GM21423 (cell line): ENCODE measurements around the gene TRIO.
A peak's percentile ranks its signal among the peaks of the same experiment; 100 is the strongest.

Source experiments
- ATAC-seq: cut with Tn5 transposase; IDR thresholded peaks from one replicate; pipeline ENCODE4 v1.9.1; 2021; ENCODE audit warnings: mild to moderate bottlenecking, moderate library complexity; ENCODE audit not compliant: unreplicated experiment

TRIO gene

DNA sequence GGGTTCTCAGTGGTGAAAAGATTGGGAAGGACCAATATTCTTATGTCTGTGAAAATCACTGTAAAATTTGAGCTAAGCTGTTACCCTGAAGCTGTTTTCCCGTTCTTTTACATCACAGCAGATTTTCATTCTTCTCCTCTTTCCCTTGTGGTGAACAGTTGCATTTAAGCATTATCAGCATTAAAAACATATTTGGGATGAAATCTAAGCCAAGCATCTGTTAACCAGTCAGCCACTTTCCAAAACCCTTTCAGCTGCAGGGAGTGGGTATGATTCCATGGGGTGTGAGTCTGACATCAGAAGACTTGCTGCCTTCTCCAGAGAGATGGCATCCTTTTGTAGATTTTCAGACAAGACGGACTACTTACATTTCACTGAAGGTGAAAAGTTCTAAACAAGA lies 97.2 kb downstream of the TRIO start:
- no peak for ATAC-seq

DNA sequence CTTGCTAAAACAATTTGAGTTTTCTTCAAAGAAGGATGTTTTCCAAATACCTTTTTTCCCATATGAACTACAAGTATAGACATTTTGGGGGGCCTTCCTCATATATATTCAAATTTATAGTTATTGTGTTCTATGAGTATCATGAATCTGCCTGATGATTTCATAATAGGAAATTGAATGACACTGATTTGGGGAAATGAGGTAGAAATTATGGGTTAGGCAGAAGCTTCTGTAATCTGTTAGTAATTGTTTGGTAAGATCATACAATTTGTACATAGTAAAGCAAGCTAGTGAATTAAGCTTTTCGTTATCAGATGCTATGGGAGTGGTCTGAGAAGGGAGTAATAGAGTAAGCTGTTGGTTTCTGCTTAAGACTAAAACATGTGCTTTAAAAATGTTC lies 98.0 kb downstream of the TRIO start:
- no peak for ATAC-seq

DNA sequence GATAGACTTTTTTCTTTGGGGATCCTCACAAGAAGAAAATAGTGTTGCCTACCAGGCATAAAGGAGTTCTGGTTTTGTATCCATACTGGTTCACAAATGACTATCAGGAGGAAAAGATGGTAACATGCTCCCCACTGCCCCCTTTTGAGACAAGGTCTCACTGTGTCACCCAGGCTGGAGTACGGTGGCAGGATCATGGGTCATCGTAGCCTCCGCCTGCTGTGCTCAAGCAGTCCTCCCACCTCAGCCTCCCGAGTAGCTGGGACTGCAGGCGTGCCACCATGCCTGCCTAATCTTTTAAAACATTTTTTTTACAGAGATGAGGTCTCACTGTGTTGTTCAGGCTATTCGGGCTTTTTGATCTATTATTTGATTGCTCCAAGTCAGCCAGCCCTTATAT lies 99.3 kb downstream of the TRIO start:
- no peak for ATAC-seq

DNA sequence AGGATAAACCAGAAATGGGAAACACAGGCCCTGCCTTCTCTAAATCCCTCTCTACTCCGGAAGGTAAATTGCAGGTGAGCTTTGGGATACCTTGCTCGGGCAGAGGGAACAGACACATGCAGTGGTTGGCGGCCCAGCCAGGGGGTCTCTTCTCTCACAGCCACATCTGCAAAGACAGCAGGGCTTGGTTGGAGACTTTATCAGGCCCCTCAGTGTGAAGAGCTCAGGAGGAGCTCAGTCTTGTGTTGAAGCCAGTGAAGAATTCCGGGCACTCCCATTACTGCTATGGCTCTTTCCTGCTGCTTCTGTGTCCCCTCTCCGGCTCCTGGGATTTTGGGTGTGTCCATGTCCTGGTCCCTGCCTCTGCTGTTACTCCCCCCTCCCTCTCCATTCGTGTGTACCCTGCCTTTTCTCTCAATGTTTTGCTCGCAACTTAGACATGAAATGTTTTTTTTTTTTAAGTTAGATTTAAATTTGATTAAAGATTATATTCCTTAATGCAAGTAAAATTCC lies 99.8 kb downstream of the TRIO start:
- ATAC-seq: no peak

DNA sequence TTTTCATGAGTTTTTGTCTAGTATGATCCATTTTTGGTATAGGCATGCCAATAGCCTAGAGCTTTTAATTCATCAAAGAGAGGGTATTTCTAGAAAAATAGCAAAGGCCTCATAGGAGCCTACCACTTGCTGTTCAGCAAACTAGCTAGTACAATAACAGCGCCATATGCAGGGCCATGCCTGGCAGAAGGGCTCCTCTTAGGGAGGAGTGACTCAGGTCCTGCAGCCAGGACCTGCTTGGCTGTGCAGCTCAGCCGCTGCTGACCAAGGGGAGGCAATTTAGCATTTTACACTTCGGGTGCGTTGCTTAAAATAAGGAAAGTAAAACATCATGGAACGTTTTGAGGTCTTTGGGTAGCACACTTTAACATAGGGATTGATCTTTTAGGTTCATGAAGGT lies 100.6 kb downstream of the TRIO start:
- no peak for ATAC-seq

DNA sequence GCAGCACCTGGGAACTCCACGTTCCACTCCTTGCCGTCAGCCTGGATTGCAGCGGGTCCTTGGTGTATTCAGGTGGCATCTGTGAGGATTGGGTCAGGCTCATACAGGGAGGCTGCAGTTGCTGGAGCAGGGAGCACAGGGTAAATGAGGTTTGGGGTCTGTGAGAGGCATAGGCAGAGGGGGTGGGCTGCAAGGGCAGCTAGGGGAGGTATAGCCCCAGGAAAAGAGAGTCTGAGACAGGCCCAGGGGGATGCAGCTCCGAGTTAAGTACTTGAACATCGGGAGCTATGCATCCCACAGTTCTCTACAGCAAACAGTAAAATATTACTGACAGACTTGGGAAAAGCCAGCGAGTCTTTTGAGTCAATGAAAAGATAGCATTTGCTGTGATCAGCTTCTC lies 101.6 kb downstream of the TRIO start:
- ATAC-seq: no peak

DNA sequence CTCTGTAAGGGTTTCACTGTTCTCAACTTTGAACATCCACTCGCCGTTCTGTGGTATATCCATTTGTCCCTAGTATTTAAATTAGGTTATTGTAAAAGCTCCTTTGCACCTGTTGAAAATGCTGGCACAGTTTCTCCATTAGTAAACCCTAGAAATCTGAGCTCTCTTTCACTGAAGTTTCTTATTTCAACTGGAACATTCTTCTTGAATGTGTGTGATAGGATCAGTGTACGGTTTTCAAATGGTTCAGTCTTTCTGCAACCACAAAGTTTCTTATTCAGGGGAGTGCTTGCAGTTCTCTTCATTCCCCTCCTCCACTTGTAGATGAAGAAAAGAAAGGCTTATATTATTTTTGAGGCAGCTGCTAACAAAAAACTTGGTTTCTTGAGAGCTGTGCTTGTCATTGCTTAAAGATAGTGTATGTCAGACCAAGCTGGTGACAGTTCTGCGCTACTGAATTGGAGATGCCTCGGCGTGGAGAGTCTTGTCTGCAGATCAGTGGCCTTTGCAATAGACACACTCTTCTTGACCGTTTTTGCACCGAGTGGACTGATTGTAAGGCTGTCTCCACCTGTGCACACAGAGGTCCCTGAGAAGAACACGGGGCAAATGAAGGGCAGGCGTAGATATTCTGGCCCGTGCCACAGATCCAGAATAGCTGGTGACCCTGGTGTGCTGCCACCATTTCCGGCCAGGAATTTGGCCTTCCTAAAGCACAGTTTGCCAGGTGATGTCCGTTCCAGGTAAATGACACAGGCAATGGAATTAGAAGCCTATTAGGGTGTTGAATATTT lies 102.2 kb downstream of the TRIO start:
- no peak for ATAC-seq

DNA sequence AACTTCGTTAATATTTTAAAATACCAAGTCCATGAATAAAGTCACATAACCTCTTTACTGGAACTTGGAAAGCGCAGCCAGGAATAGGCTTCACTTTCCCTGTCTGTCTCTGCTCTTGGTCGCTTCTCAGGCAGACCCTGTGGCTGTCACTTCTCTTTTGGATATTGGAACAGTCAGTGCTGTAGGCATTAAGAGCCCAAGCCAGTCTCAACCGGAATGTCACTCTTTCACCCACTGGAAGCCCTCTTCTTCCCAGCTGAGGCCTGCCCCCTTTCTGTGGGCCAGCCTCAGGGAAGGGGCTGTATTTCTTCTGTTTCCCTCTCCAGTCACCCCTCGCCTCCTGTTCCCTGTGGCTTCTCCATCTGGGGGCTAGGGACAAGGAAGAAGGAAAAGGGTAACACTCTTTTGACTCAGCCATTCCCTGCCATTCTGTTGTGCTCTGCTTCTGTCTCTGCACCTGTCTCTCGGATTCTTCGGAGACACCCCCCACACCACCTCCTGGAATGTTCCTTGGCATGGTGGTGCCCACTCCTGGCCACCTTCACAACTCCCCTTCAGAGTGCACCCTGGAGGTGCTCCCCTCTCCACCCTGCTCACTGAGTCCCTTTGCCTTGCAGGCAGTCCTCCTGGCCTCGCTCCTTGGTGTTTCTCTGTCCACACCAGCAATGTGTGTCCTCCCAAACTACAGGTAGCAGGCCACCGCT lies 103.4 kb downstream of the TRIO start:
- ATAC-seq: no peak

DNA sequence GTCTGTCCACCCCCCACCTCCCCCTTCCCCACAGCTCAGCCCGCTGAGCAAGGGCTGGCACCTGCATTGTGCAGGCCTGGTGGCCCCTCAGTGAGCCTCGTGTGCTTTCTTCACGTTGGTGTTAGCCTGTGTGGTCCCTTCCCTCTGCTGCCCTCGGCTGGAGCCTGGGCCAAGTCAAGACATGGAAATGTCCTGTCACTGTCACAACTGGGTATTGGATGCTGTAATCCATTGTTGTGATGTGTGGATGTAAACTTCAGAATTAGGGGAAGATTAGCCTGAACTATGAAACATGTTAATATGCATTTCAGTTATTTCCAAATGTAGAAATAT lies 103.9 kb downstream of the TRIO start:
- ATAC-seq: no peak

DNA sequence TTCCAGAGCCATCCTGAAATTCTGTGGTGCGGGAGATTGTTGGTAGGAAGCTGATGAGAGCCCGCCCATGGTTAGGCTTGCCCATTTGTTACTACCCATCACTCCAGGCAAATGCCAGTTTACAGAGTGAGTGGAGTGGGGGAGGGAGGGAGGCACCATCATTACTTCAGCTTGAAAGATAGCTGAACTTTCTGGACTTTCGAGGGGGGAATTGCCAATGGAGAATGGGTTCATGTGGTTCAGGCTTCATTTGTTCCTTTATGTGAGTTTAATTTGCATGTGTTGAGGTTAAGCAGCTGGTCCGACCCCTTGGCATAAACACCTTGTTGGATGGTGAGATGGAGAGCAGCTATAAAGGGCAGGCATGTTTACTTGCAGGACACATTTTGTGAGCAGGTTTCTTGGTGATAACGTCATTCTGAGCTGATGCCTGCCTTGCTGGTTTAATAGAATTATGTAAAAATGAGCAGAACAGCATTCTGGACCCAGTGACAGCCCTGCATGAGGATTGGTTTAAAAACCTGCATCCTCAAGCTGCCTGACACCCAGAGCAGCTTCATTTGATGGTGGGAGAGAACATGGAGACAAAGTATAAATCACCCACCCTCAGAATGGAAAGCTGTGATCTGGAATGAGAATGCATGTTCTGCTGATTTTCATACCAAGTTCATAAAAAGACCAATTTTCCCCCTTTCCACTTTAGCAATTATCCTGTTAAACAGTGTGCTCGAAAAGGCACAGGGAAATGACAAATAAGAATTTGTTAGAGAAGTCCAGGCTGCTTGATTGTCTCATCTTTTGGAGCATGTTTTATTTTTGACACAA lies 106.3 kb downstream of the TRIO start:
- ATAC-seq: no peak

DNA sequence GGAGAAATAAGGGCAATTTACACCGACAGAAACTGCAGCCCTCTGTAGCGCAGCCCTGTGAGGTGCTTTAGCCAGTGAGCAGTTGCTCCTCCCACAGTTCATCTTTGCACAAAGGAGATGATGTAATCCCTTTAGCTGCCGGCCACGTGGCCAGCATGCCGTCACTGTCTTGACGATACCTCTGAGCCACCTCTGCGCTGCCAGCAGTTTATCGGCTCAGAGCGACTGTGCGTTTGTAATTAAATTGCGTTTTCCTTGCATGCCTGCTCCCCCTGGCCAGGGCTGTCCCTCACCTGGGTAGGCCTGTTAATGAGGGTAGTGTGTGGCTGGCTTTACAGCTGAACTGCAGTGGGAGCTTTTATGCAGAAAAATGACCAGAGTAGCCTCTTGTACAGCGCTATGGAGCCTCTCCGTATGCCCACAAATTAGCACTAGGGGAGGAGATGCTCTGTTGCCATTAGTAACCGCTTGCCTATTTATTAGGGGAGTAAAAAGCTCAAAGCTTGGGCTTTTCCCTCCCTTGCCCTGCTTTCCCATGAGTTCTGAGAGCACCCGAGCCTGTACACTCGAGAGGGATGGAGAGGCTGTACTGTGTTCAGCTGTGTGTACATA lies 107.0 kb downstream of the TRIO start:
- ATAC-seq: peak; percentile 13

DNA sequence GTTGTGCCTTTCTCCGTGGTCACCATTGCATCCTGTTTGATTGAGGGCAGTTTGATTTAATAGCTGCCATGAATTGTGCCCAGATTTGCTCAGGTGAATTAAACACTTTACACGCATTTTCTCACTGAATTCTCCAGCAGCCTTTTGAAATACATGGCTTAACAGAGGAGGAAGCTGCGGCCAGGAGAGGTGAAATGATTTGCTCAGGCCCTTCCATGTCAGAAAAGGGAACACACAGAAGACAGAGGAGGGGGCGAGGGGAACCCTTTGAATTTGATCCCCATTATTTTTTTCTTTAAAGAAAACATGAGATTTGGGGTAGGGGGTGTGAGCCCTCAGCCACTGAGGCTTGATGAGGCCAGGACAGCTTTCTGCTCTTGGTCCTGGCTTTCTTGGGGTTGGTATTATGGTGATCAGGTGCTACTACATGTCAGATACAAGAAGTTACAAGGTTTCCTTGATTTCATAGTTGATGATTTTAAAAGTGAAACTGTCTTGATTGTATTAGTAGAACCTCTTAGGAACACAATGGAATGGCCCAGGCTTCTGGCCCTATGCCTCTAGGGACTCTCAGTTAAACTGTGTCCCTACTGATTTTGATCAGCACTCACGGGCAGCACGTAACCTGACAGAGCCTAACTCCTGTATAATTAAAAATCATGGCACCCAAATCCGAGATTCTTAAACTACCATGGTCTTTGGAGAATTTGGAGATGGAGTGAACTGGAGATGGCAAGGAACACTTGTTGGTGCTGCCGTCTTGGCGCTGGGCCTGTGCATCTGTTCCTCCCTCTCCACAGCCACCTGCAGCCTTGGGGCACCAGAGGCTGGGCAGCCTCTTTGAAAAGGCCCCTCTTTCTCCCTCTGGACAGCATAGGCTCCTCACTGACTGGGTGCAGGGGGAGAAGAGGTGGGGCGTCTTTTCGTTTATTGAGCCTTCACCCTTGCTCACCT lies 107.9 kb downstream of the TRIO start:
- ATAC-seq: peak; percentile 24

DNA sequence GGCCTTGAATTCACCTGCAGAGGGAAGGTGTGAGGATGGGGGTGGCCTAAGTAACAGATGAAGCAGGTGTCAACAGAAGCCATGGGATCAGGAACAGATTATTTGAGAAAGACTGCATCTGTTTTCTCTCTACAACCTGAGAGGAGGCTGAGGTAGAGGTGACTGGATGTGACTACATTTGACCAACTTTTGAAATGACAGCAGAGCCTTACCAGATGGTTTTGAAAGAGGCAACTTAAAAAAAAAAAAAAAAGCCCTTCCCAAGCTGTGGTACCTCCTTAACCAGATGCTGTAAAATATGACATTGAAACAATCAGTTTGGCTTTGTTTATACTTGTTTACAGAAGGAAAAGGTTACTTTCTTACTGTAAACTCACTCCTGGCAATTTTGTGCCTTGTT lies 108.6 kb downstream of the TRIO start:
- no peak for ATAC-seq

DNA sequence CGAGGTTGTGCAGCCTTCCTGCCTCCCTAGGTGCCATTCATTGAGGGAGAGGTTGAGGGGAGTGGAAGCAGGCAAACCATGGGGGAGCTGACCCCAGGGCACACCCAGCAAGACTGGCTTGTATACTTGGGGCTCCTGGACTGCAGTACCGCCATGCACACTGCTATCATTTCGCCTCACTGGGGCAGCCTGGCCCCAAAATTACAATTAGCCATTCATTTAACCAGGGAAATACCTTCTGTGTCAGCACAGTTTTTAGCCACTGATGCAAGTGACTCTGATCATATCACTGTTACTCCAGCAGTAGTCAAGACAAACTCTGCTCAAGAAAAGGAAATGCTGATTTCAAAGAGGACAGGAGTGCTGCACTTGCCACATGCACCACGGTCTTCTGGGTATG lies 109.7 kb downstream of the TRIO start:
- ATAC-seq: no peak

DNA sequence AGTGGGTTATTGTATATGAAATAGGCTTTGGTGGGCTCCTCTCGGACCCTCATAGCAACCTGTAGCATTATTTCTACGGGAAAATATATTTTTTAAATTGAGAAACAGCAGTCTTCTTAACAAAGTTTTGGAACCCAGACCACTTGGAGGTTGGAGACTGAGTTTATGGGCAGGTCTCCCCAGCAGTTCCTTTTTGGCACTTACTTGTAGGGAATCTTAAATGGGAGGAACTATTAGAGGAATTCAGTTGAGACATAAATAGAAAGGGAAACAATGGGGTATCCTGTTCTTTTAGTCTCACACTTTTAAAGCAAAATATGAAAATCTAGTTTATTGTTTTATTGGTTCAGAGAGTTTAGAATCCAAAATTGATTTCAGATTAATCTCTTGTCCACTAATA lies 111.5 kb downstream of the TRIO start:
- no peak for ATAC-seq

DNA sequence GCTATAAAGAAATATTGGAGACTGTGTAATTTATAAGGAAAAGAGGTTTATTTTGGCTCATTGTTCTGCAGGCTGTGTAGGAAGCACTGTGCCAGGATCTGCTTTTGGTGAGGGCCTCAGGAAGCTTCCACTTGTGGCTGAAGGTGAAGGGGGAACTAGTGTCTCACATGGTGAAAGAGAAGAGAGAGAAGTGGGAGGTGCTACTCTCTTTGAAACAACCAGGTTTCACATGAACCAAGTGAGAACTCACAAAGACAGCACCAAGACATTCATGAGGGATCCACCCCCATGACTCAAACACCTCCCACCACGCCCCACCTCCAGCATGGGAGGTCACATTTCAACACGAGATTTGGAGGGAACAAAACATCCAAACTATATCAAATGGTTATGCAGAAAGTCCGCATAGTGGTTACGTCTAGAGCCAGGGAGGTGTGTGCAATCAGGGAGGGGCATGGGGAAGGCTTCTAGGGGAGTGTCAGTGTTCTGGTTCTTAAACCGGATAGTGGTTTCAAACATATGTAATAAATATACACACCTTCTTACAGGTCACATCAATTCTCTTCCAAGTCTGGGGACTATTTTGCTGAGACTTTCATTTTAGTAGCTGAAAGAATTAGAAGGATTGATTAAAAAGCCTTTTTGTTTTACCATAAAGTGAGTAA lies 113.0 kb downstream of the TRIO start:
- ATAC-seq: no peak

DNA sequence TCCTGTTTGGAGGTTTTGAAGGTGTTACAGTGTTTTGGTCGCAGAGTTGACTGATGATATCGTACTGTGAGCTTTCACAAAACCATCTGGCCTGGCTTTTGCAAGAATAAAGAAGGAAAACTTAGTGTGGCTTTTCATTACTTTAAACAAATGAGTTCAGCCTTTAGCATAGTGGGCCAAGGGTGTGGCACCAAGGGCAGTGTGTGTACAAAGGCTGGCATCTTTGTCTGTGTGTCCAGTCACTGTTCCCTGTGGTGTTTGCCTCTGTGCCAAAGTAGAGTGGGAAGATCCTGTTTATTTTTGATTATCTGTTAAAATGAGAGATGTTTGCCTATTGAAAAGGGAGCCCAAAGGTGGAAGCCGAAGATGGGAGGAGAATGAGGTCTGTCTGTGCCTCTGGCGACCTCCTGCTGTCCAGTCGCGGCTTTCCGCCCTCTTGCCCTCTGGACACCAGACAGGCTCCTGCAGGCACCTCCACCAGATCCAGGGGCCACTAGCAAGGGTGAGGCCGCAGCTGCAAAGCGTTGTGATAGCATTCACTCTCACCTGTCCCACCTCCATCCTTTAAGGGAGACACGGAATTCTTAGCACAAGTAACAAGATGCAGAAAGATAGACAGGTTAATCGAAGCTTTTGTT lies 113.7 kb downstream of the TRIO start:
- no peak for ATAC-seq

DNA sequence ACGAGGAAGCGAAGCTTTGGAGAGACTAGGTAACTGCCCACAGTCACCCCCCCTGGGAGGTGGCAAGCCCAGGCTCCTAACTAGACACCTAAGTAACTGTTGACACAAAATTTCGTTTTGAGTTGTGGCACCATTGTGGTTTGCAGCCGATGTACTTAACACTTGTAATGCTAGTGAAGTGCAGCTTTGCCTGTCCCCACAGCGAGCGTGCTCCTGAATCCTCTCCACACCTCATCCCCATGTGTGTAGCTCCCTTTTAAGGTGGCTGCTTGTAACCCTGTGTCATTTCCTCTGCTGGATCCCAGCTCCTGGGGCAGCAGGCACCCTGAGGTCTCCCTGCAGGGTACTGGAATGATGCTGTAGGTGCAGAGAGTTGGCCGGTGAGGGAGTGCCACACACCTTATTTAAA lies 114.9 kb downstream of the TRIO start:
- ATAC-seq: peak; percentile 56

DNA sequence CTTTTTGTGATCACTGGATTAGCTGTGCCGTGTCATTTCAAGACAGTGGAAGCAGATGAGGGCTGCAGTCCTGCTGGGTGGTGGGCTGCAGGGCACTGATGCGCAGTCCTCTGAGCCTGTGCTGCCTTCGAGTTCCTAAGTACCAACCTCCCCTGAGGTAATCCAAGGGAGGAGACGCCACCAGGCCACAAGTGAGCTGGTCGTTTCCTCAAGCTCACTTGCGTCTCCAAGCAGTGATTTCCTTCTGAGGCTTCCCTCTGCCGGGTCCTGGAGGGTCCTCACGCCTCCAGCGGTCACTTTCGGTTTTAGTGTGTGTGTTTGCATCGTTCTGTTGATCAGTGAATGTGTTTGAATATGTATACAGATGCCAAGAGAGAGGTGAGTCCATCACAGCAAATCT lies 115.7 kb downstream of the TRIO start:
- ATAC-seq: peak; percentile 40
